ENCODE measurements around the gene DDX1. TPM values are rescaled to one million over a fixed set of nuclear protein-coding genes. Genes with fewer than 3 reads are reported as not detected.
"Not testable (repeated sequence)": the region's sequence is repeated elsewhere in the genome, so short reads cannot be mapped to it uniquely, and the experiment has no call there.

Gene DDX1
- total RNA-seq, 1 donor from 2014 or later, result 112 TPM

DNA sequence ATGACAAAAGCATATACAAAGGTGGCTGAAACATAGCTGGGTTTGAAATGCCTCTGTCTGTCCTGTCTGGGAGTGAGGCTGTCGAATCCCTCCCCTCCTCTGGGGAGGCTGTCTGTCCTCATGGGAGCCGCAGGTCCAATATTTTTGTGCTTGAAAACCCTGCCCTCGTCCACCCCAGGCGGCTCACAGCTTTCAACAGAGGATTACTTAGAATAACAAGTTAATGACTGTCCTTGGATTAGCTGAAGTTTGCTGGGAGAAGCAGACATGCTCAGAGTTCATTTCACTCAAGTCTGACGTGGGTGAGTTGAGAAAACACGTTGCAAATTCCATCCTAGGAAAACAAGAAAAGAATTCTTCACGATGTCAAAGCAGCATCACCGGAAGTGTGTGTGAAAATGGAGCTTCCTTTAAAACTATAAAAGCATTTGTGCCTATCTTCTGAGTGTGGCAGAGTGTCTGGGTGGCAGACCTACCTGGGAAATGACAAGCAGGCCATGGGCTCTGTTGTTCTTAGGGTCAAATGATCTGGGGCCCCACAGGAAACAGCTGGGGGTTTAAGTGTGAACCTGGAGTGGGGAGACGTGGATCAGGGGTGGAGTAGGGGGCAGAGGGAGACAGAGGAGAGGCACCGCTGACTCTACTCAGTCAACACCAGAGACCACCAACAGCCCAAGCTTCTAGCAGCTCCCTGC is 77.1 kb downstream of the DDX1 start:
- intact Hi-C loops (cut with DNase I), result no loop called here
- peak; percentile 47 for DNase-seq (ENCODE audit: low spot score)

DNA sequence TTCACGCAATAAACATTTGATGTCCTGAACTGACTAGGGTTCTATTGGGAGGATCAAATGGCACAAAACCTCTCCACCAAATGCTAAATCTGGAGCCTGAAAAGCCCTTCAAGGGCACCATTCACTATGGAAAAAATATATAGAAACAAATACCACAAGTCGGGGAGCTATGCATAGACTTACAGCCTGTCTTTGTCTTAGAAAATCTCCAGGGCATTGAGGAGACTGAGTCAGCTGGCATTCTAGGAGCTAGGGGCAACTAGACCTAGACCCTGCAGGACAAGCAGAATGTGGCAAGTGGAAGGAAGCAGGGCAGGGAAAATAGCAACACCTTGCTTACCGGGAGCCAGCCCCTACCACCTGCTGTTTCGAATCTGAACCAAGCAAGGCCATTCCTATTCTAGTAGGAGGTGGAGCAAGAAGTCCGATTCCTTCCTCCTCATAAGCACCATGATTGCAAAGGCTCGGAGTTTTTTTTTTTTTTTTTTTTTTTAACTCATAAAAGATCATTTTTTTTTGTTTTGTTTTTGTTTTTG is 77.8 kb downstream of the DDX1 start:
- no peak for DNase-seq (ENCODE audit: low spot score)
- intact Hi-C loops (cut with DNase I), result no loop called here

GRCh38 chr2:15670469-15670868 is 78.8 kb downstream of the DDX1 start:
- no peak for DNase-seq (ENCODE audit: low spot score)
- intact Hi-C loops (cut with DNase I), result no loop called here

DNA sequence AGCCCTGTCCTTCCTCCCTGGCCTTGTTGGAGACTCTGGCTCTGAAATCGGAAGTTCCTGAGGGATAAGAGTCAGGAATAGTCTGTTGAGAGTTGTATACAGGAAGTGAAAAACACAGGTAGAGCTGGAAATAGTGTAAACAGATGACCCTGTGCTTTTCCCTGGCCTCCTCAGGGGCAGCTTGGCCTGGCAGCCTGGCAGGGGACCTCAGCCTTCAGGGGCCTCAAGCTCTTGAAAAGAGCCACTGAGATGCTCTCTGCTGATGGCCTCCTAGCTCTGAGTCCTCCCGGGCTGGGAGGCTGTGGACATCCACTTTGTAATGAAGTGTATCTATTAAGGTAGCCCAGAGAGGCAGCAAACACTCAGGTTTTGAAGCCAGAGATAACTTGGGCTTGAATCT is 79.3 kb downstream of the DDX1 start:
- DNase-seq (ENCODE audit: low spot score), result no peak
- intact Hi-C loops (cut with DNase I), result no loop called here

DNA sequence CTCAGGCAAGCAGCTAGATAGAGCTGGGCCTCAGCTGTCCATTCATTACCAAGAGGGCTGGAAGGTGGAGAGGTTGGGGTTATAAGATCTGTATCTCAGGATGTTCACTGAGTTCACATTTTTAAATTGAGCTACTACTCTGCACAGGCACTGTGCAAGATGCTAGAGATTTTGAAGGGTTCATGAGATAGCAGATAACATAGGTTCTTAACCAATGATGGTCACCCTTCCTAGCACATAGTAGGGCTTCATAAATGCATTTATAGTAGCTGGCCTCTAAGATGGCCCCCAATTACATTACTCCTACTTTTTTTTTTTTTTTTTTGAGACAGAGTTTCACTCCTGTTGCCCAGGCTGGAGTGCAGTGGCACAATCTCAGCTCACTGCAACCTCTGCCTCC is 79.7 kb downstream of the DDX1 start:
- no peak for DNase-seq (ENCODE audit: low spot score)
- intact Hi-C loops (cut with DNase I), result no loop called here

GRCh38 chr2:15671842-15672815 is 80.5 kb downstream of the DDX1 start:
- intact Hi-C loops (cut with DNase I), result no loop called here

DNA sequence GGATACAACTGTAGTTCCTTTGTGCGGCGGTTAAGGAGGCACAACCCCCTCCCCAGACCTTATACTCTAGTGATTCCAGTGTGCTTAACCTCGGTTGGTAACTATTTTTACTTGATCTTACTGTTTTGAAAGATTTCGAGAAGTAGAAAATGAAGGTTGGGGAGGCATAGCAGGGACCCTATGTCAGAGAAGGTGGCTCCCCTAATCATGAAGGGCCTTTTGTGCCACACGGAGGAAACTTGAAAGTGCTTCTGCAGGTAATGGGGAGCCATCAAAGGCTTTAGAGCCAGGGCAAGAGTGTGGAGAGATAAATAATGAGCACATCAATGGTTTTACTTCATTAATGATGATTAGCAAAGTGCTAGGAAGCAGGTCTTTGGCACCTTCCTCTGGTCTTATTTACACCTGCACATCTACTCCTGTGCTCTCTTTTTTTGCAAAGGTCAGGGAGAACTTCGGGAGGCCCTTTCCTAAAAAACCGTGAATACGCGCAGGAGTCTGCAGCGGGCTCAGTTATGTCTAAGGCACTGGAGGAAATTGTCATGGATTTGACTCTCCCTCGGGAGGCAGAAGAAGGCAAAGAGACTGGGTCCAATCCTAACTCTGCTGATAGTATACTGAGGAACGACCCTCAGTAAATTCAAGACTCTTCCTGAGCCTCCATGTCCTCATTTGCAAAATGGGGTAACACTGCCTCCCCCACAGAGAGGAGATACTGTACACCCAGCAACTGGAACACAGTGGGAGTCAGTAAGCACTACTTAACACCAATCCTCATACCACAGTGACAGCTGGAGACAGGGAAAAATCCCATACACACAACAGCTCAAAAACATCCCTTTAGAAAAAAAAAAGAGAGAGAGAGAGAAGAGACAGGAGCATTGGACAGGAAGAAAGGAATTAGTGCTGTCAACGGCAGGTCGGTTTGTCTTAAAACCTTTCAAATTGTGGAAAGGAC is 81.6 kb downstream of the DDX1 start:
- intact Hi-C loops (cut with DNase I), result no loop called here
- DNase-seq (ENCODE audit: low spot score), result no peak

More at GRCh38 chr2:15671842-15672815, 80.5 kb downstream of the DDX1 start:
- no peak for DNase-seq (ENCODE audit: low spot score)

GRCh38 chr2:15673919-15674636 is 82.4 kb downstream of the DDX1 start:
- intact Hi-C loops (cut with DNase I), result no loop called here
- no peak for DNase-seq (ENCODE audit: low spot score)

DNA sequence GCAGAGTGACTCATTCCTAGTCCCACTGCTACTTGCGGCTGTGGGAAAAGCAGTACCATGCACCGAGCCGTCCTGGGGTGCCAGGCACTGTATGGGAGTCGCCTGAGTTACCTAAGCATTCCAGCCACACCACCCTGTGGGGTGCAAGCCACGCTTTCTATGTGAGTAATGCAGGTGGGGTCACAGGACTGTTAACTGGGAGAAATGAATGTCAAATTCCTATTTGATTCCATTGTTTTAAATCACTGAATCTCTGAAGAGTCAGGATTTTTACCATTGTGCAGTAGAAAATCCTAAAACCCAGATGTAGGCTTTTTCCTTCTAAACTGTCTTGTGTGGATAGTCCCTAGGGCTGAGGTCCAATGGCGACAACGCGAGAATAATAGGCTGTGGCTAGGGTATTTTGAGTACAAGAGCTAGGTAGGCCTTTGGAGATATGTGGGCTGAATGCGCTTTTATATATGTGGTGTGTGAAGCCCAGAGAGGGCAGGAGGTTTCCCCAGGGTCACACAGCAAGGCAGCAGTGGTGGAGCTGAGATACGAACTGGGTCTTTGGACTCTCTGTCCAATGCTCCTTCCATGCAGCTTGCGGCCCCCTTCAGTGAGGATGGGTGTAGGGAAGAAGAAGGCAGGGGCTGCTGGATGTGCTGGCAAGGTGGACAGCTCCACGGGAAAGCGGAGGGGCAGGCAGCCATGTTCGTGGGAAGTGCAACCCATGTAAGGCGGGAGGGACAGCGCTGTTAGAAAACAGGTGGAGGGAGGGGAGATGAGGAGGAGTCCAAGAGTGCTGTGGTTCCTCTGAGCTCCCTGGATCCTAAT is 83.2 kb downstream of the DDX1 start:
- intact Hi-C loops (cut with DNase I), result no loop called here

GRCh38 chr2:15675456-15676195 is 84.0 kb downstream of the DDX1 start:
- no peak for DNase-seq (ENCODE audit: low spot score)

More for the DNA sequence above, 83.2 kb downstream of the DDX1 start:
- no peak for DNase-seq (ENCODE audit: low spot score)

DNA sequence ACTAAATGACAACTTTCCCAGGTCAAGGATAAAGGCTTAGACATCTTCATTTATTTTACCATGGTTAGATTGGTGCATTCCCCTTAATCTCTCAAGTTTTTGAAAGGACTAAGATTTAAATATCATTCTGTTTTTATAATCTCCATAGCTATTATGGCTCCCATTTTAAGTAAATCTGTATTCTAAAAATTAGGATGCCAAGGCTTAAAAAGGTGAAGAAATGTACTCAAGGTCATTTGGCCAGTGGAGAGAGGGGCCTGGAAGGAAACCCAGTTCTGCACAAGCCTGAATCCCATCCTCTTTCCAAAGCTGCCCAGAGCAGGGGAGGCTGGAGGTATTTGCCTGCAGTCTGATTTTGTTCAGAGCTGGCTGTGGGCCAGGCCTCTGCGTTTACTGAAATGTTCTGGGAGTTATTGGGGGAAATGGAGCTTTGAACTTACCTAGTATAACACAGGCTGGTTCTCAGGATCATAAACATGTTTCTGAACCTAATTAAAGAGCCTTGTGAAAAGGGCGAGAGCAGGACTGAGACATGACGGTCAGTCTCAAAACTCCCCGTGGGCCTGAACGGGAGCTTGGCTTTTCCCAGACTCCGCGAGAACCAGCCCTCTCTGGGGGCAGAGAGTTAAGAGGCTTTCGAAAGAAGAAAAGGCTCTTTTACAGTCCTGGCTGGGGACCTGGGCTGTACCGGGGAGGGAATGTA is 85.6 kb downstream of the DDX1 start:
- no peak for DNase-seq (ENCODE audit: low spot score)
- intact Hi-C loops (cut with DNase I), result no loop called here

More at GRCh38 chr2:15675456-15676195, 84.0 kb downstream of the DDX1 start:
- intact Hi-C loops (cut with DNase I), result no loop called here

DNA sequence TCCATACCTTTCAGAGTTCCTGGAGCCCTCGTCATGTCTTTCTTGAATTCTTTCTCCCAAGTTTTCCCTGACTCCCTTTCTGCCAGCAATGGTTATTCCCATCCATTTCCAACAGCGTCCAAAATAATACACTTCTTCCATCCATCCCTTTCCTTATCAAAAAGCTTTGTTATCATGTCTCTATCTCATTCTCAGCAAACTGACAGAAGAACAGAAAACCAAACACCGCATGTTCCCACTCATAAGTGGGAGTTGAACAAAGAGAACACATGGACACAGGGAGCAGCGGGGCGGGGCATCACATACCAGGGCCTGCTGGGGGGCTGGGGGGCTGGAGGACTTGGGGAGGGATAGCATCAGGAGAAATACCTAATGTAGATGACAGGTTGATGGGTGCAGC is 86.7 kb downstream of the DDX1 start:
- no peak for DNase-seq (ENCODE audit: low spot score)
- intact Hi-C loops (cut with DNase I), result no loop called here

DNA sequence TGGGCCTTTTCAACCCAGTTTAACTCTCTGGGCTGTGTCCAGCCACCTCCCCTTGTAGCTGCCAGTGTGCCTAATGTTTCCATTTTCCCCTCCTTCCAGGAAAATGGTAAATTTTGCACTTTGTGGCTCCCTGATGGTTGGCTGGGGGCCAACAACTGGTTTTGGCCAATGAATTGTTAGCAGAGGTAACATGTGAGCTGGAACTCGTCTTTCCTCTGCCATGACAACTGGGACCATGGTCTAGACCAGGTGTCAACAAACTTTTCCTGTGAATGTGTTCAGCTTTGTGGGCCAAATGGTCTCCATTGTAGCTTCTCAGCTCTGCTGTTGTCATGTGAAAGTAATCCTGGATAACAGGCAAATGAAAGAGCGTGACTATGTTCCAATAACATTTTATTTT is 87.2 kb downstream of the DDX1 start:
- intact Hi-C loops (cut with DNase I), result no loop called here
- DNase-seq (ENCODE audit: low spot score), result no peak

GRCh38 chr2:15679386-15679924 is 87.8 kb downstream of the DDX1 start:
- no peak for DNase-seq (ENCODE audit: low spot score)
- intact Hi-C loops (cut with DNase I), result no loop called here

- DNase-seq (ENCODE audit: low spot score); intact Hi-C loops (cut with DNase I): not testable (repeated sequence)
These were observed 88.5 kb downstream of the DDX1 start for GRCh38 chr2:15680132-15680531.

Data from cardiac septum (tissue), 1 donor.